Gastroesophageal sphincter (tissue), 4 donors: ENCODE data around the gene CCDC9. TPM values are rescaled to one million over a fixed set of nuclear protein-coding genes. Genes with fewer than 3 reads are reported as not detected.
A peak's percentile ranks its signal among the peaks of the same experiment; 100 is the strongest.

Source experiments
- ATAC-seq: fragments of 150-250 bp; one replicate; pipeline ENCODE4 v1.9.1; 2016; ENCODE audit warnings: mild to moderate bottlenecking, moderate library complexity
- H3K27ac ChIP-seq, 4 donors: fragments of 200-600 bp; sonication (generic) in 3 of 4; 1 replicate in 3 of 4; 2 replicates in 1 of 4; pipeline ENCODE4 v1.5.1; 2016 to 2019
- H3K27me3 ChIP-seq: fragments of 200-600 bp; sonication (generic); one replicate; pipeline ENCODE4 v1.5.1; 2019
- H3K36me3 ChIP-seq, 2 donors: fragments of 200-600 bp; sonication (generic); one replicate each; pipeline ENCODE4 v1.5.1; 2019; ENCODE audit warnings: control low read depth in 1 of 2
- H3K4me1 ChIP-seq, 3 donors: fragments of 200-600 bp; sonication (generic); 1 replicate in 2 of 3; 2 replicates in 1 of 3; pipeline ENCODE4 v1.5.1; 2016 to 2019; ENCODE audit warnings: control low read depth in 2 of 3
- H3K4me3 ChIP-seq, 2 donors: fragments of 200-600 bp; sonication (generic); one replicate each; pipeline ENCODE4 v1.5.1; 2019; ENCODE audit warnings: mild to moderate bottlenecking in 1 of 2, moderate library complexity in 1 of 2
- H3K9me3 ChIP-seq, 3 donors: fragments of 200-600 bp; sonication (generic); one replicate each; pipeline ENCODE4 v1.5.1; 2017 to 2019; ENCODE audit warnings: control low read depth in 2 of 3
- EP300 ChIP-seq: sonication (generic); formaldehyde crosslinking; IDR thresholded peaks from one replicate; pipeline ENCODE4 v1.6.1; 2017; ENCODE audit warnings: antibody characterized with exemption, mild to moderate bottlenecking
- POLR2A ChIP-seq, 2 donors: fragments of 450-650 bp; IDR thresholded peaks; one replicate each; pipeline ENCODE4 v1.6.1; 2017; ENCODE audit warnings: antibody characterized with exemption in 2 of 2, mild to moderate bottlenecking in 2 of 2, moderate library complexity in 1 of 2
- POLR2AphosphoS5 ChIP-seq: sonication (generic); formaldehyde crosslinking; IDR thresholded peaks from one replicate; pipeline ENCODE4 v1.6.1; 2017; ENCODE audit warnings: antibody characterized with exemption
- WGBS, 2 donors: methylation state at CpG; one replicate each; pipeline ENCODE4 v1.1.5; 2018; ENCODE audit warnings: low coverage in 1 of 2; 5-methylcytosine and 5-hydroxymethylcytosine counted together
- total RNA-seq, 4 donors: library from RNA; depleted of rRNA; stranded (reverse); fragments of >200 nt; gene quantifications; one replicate each; pipeline ENCODE4 v1.1.0, GENCODE V29; 2016
- TF ChIP-seq, protein P1 (sequence below), 4 experiments: fragments of 200-600 bp in 2 of 4; fragments of 450-650 bp in 2 of 4; sonication (generic) in 1 of 4; IDR thresholded peaks; one replicate each; pipeline ENCODE4 v1.5.1; 2017 to 2019; ENCODE audit warnings: antibody characterized with exemption in 4 of 4, mild to moderate bottlenecking in 2 of 4, moderate library complexity in 2 of 4

CCDC9 gene
- total RNA-seq, 4 donors from 2014 or later = 17.3 to 36.9 (median 28.5) TPM

DNA sequence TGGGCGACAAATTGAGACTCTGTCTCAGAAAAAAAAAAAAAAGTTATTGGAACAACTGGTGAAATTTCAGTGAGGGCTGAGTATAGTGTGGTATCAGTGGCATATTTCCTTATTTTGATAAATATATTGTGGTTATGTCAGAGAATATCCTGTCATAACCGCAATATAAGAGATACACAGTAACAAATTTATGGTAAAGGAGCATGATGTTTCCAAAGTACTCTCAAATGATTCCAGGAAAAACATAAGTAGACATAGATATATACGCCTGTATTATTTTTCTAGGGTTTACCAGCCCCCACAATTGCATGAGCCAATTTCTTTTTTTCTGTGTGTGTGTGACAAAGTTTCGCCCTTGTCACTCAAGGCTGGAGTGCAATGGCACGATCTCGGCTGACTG lies 47.6 kb downstream of the CCDC9 start:
- TF ChIP-seq EP300 = no peak
- TF ChIP-seq POLR2AphosphoS5 = no peak
- TF ChIP-seq POLR2A (IDR thresholded peaks at IDR 0.05) = no peak
- TF ChIP-seq, protein P1, sequence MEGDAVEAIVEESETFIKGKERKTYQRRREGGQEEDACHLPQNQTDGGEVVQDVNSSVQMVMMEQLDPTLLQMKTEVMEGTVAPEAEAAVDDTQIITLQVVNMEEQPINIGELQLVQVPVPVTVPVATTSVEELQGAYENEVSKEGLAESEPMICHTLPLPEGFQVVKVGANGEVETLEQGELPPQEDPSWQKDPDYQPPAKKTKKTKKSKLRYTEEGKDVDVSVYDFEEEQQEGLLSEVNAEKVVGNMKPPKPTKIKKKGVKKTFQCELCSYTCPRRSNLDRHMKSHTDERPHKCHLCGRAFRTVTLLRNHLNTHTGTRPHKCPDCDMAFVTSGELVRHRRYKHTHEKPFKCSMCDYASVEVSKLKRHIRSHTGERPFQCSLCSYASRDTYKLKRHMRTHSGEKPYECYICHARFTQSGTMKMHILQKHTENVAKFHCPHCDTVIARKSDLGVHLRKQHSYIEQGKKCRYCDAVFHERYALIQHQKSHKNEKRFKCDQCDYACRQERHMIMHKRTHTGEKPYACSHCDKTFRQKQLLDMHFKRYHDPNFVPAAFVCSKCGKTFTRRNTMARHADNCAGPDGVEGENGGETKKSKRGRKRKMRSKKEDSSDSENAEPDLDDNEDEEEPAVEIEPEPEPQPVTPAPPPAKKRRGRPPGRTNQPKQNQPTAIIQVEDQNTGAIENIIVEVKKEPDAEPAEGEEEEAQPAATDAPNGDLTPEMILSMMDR (IDR thresholded peaks at IDR 0.05) = no peak
- no peaks in the 10 kb centered on the region for H3K9me3 ChIP-seq
- no peaks in the 10 kb centered on the region for H3K27me3 ChIP-seq
- peaks cover 0 to 15% (median 0%) of the 10 kb centered on the region in 3 donors for H3K4me1 ChIP-seq
- no peak for ATAC-seq
- H3K36me3 ChIP-seq = no peaks in the 10 kb centered on the region
- 71 to 85% methylated on average over 2 to 6 of the region's 6 CpGs for WGBS, 2 donors
- H3K27ac ChIP-seq = no peak overlapping the region
- H3K4me3 ChIP-seq = no peak overlapping the region

DNA sequence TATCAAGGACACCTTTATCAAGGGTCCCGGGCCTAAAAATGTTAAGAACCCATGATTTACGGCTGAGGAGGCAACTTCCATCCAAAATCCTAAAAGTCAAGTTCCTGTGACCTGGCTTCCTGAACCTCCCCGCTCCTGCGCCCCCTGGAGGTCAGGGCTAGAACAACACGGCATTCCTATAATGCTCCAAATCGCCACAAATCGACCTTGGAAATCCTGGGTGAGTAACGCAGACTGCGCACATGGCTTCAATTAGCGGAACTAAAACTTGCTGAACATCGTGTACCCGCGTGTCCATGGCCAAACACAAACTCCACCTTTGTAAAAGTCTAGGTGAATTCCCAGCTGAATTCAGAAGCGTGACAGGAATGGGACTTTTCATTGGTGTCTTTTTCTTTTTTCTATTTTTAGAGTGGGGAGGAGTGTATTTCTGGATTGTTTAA lies 49.0 kb downstream of the CCDC9 start:
- Histone ChIP-seq H3K4me1 (peaks cover 0 to 16% (median 0%) of the 10 kb centered on the region in 3 donors), H3K4me3 (no peak overlapping the region), H3K36me3 (no peaks in the 10 kb centered on the region), H3K27ac (no peak overlapping the region), H3K9me3 (no peaks in the 10 kb centered on the region), H3K27me3 (peaks cover 6% of the 10 kb centered on the region)
- TF ChIP-seq, protein P1 (IDR thresholded peaks at IDR 0.05) = peak; percentile 77 to 97 (median 85)
- TF ChIP-seq EP300 (no peak), POLR2A (IDR thresholded peaks at IDR 0.05) (no peak), POLR2AphosphoS5 (peak; percentile 51)
- WGBS, 2 donors = 2 to 5% methylated on average over 9 of the region's 14 CpGs
- peak; percentile 80 for ATAC-seq

DNA sequence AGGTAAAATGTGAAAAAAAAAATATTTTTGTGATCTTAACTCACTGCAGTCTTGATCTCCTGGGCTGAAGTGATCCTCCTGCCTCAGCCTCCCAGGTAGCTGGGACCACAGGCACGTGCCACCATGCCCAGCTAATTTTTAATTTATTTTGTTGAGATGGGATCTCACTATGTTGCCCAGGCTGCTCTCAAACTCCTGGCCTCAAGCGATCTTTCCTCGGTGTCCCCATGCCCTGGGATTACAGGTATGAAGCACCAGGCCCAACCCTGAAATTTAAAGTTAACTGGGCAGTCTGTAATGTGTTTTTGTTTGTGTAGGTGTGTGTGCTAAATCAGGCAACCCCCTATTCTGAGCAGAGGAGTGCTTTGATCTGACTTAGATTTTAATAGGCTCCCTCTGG lies 50.0 kb downstream of the CCDC9 start:
- Histone ChIP-seq H3K4me3 (no peak overlapping the region), H3K36me3 (no peaks in the 10 kb centered on the region), H3K9me3 (no peaks in the 10 kb centered on the region), H3K27me3 (peaks cover 14% of the 10 kb centered on the region), H3K4me1 (peaks cover 0 to 16% (median 0%) of the 10 kb centered on the region in 3 donors), H3K27ac (no peak overlapping the region)
- WGBS, 2 donors = 100% methylated on average over 1 to 2 of the region's 3 CpGs
- no peak for ATAC-seq
- TF ChIP-seq EP300 = no peak
- TF ChIP-seq, protein P1 (IDR thresholded peaks at IDR 0.05) = no peak
- no peak for TF ChIP-seq POLR2A (IDR thresholded peaks at IDR 0.05)
- TF ChIP-seq POLR2AphosphoS5 = no peak

DNA sequence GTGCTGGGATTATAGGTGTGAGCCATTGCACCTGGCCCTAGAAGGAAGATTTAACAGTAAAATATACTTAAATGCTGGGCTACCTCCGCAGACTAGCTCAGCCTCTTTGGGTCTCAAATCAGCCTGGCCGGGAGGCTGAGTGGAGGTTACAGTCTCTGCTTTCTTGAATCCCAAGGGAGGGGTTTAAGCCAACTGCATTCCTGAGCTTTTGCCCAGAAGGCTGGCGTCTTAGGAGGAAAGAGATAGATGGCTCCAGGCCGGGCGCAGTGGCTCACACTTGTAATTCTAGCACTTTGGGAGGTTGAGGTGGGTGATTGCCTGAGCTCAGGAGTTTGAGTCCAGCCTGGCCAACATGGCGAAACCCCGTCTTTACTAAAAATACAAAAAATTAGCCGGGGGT lies 52.7 kb downstream of the CCDC9 start:
- H3K9me3 ChIP-seq = no peaks in the 10 kb centered on the region
- TF ChIP-seq EP300 (no peak), POLR2AphosphoS5 (no peak), POLR2A (IDR thresholded peaks at IDR 0.05) (no peak)
- TF ChIP-seq, protein P1 (IDR thresholded peaks at IDR 0.05) = no peak
- H3K36me3 ChIP-seq = no peaks in the 10 kb centered on the region
- no peak overlapping the region for H3K4me3 ChIP-seq
- H3K27ac ChIP-seq = no peak overlapping the region
- ATAC-seq = no peak
- H3K27me3 ChIP-seq = peaks cover 30% of the 10 kb centered on the region
- H3K4me1 ChIP-seq = peaks cover 0 to 16% (median 0%) of the 10 kb centered on the region in 3 donors
- 30 to 87% methylated on average over 2 to 3 of the region's 8 CpGs for WGBS, 2 donors

DNA sequence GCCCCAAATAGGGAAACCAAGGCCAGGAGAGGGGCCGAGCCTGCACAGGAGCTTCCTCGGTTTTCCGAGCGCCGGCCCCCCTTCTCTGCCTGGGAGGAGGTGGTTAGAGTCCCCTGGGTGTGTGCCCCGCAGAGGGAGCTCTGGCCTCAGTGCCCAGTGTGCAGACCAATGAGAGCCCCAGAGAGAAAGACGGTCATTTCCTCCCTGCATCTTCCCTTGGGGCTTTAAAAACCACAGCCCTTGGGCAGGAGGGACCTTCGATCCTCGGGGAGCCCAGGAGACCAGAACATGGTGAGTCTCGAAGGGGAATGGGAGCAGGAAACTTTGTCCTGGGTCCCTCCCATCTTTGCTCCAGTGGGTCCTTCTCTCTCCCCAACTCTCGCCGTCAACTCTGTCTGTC lies 53.3 kb downstream of the CCDC9 start, which contains the start of gene C5AR1:
C5AR1 (plus strand) TSS at position 254 of the 400 bp plus-strand sequence; CDS start at position 289, 35 bp downstream.
- Histone ChIP-seq H3K4me3 (peak within 1 kb of the TSS in 1 of 2 donors; percentile 19), H3K27ac (peak within 1 kb of the TSS in 2 of 4 donors; percentile 24 to 51), H3K9me3 (no peaks in the 10 kb centered on the region), H3K4me1 (peaks cover 0 to 16% (median 0%) of the 10 kb centered on the region in 3 donors), H3K36me3 (no peaks in the 10 kb centered on the region), H3K27me3 (peaks cover 30% of the 10 kb centered on the region)
- TF ChIP-seq EP300 (no peak), POLR2AphosphoS5 (no peak), POLR2A (IDR thresholded peaks at IDR 0.05) (peak; percentile 20 to 30)
- TF ChIP-seq, protein P1 (IDR thresholded peaks at IDR 0.05) = no peak
- ATAC-seq = peak; percentile 57
- WGBS, 2 donors = 23 to 33% methylated on average over 7 of the region's 12 CpGs
